ENCODE results near the gene SYNE4. TPM values are rescaled to one million over a fixed set of nuclear protein-coding genes. Genes with fewer than 3 reads are reported as not detected.

Gene SYNE4
- total and polyA plus RNA-seq, 2 of the 13 experiments (the other 11 are each of a cell fraction or from before 2014, with no cell fraction given), result 13.7 to 23.0 TPM

- TF ChIP-seq, protein P1, sequence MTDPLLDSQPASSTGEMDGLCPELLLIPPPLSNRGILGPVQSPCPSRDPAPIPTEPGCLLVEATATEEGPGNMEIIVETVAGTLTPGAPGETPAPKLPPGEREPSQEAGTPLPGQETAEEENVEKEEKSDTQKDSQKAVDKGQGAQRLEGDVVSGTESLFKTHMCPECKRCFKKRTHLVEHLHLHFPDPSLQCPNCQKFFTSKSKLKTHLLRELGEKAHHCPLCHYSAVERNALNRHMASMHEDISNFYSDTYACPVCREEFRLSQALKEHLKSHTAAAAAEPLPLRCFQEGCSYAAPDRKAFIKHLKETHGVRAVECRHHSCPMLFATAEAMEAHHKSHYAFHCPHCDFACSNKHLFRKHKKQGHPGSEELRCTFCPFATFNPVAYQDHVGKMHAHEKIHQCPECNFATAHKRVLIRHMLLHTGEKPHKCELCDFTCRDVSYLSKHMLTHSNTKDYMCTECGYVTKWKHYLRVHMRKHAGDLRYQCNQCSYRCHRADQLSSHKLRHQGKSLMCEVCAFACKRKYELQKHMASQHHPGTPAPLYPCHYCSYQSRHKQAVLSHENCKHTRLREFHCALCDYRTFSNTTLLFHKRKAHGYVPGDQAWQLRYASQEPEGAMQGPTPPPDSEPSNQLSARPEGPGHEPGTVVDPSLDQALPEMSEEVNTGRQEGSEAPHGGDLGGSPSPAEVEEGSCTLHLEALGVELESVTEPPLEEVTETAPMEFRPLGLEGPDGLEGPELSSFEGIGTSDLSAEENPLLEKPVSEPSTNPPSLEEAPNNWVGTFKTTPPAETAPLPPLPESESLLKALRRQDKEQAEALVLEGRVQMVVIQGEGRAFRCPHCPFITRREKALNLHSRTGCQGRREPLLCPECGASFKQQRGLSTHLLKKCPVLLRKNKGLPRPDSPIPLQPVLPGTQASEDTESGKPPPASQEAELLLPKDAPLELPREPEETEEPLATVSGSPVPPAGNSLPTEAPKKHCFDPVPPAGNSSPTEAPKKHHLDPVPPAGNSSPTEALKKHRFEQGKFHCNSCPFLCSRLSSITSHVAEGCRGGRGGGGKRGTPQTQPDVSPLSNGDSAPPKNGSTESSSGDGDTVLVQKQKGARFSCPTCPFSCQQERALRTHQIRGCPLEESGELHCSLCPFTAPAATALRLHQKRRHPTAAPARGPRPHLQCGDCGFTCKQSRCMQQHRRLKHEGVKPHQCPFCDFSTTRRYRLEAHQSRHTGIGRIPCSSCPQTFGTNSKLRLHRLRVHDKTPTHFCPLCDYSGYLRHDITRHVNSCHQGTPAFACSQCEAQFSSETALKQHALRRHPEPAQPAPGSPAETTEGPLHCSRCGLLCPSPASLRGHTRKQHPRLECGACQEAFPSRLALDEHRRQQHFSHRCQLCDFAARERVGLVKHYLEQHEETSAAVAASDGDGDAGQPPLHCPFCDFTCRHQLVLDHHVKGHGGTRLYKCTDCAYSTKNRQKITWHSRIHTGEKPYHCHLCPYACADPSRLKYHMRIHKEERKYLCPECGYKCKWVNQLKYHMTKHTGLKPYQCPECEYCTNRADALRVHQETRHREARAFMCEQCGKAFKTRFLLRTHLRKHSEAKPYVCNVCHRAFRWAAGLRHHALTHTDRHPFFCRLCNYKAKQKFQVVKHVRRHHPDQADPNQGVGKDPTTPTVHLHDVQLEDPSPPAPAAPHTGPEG (CRISPR knock-in tag; IDR thresholded peaks at IDR 0.05), result no peak
- no peak for TF ChIP-seq DMTF1 (CRISPR knock-in tag; IDR thresholded peaks at IDR 0.05)
- TF ChIP-seq NFATC3 (CRISPR knock-in tag; IDR thresholded peaks at IDR 0.05), result no peak
- TF ChIP-seq SMAD3 (CRISPR knock-in tag; IDR thresholded peaks at IDR 0.05), result no peak
- no peak for TF ChIP-seq PHF8 (CRISPR knock-in tag; IDR thresholded peaks at IDR 0.05)
- TF ChIP-seq, protein P2, sequence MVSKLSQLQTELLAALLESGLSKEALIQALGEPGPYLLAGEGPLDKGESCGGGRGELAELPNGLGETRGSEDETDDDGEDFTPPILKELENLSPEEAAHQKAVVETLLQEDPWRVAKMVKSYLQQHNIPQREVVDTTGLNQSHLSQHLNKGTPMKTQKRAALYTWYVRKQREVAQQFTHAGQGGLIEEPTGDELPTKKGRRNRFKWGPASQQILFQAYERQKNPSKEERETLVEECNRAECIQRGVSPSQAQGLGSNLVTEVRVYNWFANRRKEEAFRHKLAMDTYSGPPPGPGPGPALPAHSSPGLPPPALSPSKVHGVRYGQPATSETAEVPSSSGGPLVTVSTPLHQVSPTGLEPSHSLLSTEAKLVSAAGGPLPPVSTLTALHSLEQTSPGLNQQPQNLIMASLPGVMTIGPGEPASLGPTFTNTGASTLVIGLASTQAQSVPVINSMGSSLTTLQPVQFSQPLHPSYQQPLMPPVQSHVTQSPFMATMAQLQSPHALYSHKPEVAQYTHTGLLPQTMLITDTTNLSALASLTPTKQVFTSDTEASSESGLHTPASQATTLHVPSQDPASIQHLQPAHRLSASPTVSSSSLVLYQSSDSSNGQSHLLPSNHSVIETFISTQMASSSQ (IDR thresholded peaks at IDR 0.05; ENCODE audit: low read depth), result no peak
- TF ChIP-seq, protein P2 (CRISPR knock-in tag; IDR thresholded peaks at IDR 0.05; ENCODE audit: borderline replicate concordance), result no peak
- no peak for TF ChIP-seq ZNF782 (CRISPR knock-in tag; IDR thresholded peaks at IDR 0.05; ENCODE audit: borderline replicate concordance)
- TF ChIP-seq ZNF619 (CRISPR knock-in tag; IDR thresholded peaks at IDR 0.05), result no peak
- no peak for TF ChIP-seq AGO1 (IDR thresholded peaks at IDR 0.05; ENCODE audit: low read depth, low read length, poor library complexity, severe bottlenecking)
- no peak for TF ChIP-seq ISL2 (CRISPR knock-in tag; IDR thresholded peaks at IDR 0.05)
- no peak for TF ChIP-seq CAMTA2 (CRISPR knock-in tag; IDR thresholded peaks at IDR 0.05; ENCODE audit: borderline replicate concordance)
- no peak for TF ChIP-seq ZSCAN5A (CRISPR knock-in tag; IDR thresholded peaks at IDR 0.05; ENCODE audit: borderline replicate concordance)
- TF ChIP-seq ZNF710 (CRISPR knock-in tag; IDR thresholded peaks at IDR 0.05; ENCODE audit: borderline replicate concordance), result peak; percentile 58; the same call in 1 of the 2 replicates
Measured at GRCh38 chr19:36041831-36042230, 33.2 kb upstream of the SYNE4 start (continued).

Data from HepG2 (cell line).